ENCODE data around the gene ARPC2.

The ARPC2 gene

GRCh38 chr2:218291318-218292047 is 74.5 kb downstream of the ARPC2 start:
- no peak for DNase-seq

DNA sequence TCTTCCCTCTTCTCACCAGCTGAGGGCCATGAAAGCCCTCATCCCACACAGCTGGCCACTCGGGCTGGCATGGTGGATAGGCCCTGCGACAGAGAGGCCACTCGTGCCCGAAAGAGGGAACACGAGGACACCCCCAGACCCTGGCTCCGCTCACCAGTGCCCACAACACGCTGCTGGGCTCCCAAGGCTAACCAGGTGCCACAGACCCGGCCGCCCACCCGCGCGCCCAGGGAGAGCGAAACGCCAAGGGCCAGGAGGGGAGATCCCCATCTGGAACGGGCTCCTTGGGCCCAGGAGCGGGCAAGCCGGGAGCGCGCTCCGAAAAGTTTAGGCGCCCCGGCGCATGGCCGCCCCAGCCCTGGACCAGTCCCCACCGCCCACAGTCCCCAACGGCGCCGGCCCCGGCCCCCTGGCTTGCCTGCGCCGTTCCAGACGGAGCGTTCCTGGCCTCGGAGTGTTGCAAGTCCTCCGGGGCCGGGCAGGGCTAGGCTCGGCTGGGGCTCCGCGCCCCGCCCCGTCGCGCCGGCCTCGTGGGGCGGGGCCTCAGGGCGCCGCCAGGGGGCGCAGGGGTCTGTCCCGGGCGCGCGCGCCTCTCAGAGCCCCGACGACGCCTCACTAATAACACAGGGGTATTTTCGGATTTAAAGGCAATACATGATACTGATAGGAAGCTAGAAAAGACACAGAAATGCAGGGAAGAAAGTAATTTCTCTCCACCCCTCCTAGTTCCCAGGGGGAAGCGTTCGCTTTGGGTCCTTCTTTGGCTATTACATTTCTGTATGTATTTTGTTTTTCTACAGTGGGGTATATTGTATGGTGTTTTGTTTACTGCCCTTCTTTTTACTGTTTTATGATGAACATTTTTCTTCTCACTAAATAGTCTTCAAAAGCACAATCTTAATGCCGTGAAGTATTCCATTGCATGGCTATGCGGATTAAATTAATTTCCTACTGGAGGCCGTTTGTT is 75.3 kb downstream of the ARPC2 start, which contains the start of gene TMBIM1:
Gene TMBIM1 (minus strand): TSS at position 456 of the 967 bp plus-strand sequence. CDS start 10,362 bp downstream, outside the sequence.
- DNase-seq, result peak; percentile 68

GRCh38 chr2:218293715-218294429 is 76.9 kb downstream of the ARPC2 start:
- no peak for DNase-seq

- DNase-seq, result no peak
Measured at GRCh38 chr2:218294430-218295022, 77.5 kb downstream of the ARPC2 start.

GRCh38 chr2:218295029-218295428 is 78.0 kb downstream of the ARPC2 start:
- no peak for DNase-seq

DNA sequence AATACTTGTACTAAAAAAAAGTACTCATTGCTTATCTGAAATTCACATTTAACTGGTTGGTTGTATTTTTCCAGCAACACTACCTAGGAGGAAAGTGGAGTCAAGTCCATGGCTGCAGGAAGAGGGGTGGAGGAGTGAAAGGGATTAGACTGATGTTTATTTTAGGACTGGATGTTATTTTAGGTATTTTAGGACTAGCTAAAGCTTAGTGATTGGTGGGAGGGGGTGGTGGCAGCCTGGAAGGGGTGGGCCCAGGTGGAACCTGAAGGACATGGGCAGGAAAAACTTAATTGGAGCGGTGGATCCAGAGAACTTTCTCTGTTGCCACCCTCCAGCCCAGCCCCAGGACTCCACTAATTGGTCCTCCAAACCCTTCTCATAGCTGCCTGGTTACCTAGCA is 79.2 kb downstream of the ARPC2 start:
- no peak for DNase-seq

DNA sequence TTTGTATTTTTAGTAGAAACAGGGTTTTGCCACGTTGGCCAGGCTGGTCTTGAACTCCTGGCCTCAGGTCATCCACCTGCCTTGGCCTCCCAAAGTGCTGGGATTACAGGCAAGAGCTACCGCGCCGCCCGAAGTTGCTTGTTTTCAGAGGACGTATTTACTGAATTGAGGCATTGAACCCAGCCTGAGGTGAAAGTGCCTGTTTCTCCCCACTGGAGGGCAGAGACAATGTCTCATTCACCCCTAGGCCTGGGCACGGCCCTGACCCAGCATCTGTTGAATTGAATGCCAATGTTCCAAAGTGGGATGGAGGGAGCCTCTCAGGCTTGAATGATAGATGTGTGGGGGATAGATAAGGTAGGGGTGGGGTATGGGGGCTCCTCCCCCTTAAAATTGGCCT is 79.9 kb downstream of the ARPC2 start:
- no peak for DNase-seq

- DNase-seq, result no peak
Measured at GRCh38 chr2:218298314-218298875, 81.4 kb downstream of the ARPC2 start.

DNA sequence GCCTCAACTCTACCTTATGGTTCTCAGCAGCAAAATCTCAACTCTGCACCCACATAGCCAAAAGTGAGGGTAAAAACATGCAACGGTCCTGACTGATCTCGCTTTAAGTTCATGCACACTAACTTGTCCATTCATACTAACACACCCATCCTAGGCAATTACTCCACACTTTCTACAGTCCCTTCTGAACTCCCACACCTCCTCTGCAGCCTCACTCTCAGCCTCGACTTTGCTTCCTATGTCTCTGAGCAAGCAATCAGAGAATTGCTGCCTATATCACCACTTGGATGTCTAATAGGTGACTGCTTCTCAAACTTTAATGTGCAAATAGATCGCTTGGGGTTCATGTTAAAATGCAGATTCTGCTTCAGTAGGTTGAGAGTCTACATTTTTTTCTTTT is 83.2 kb downstream of the ARPC2 start:
- no peak for DNase-seq

GRCh38 chr2:218301176-218301819 is 84.3 kb downstream of the ARPC2 start:
- DNase-seq, result peak; percentile 80

All from effector CD8-positive, alpha-beta T cell (primary cell).